B cell (primary cell): ENCODE results near the gene GADL1. TPM values are rescaled to one million over a fixed set of nuclear protein-coding genes. Genes with fewer than 3 reads are reported as not detected.

Experiments used
- ATAC-seq: fragments of 200-7000 bp; cut with Tn5 transposase; one replicate; pipeline ENCODE4 v1.10.0; 2021; ENCODE audit warnings: low read depth, mild to moderate bottlenecking, moderate number of reproducible peaks, moderate library complexity
- CTCF ChIA-PET: fragments of 350-600 bp; sonication (Branson Sonifier 250); formaldehyde crosslinking; loops from one replicate; lab custom pipeline; 2021; ENCODE audit warnings: antibody characterized with exemption, inconsistent platforms; lab: Charles Lee
- POLR2A ChIA-PET: fragments of 350-600 bp; sonication (Branson Sonifier 250); formaldehyde crosslinking; loops from one replicate; lab custom pipeline; 2021; ENCODE audit warnings: antibody characterized with exemption; lab: Charles Lee
- DNase-seq: peaks from one replicate; pipeline ENCODE4 v3.0.0; 2013
- H2AFZ ChIP-seq: 2 replicates; pipeline ENCODE4 v1.6.1; 2012; ENCODE audit warnings: mild to moderate bottlenecking, low read depth, low read length; ENCODE audit not compliant: insufficient read depth, poor library complexity, severe bottlenecking
- H3K27ac ChIP-seq, 2 donors: 1 replicate in 1 of 2; 2 replicates in 1 of 2; pipeline ENCODE4 v1.5.1; 2012 to 2013; ENCODE audit warnings: low read length in 2 of 2, mild to moderate bottlenecking in 2 of 2, moderate library complexity in 1 of 2
- H3K27me3 ChIP-seq, 4 experiments: fragments of 200-600 bp in 1 of 4; sonication (generic) in 1 of 4; replicated peaks in 1 of 4; 1 replicate in 2 of 4; 2 replicates in 2 of 4; pipeline versions ENCODE4 v1.6.1 to v1.7.0; 2013 to 2016; ENCODE audit warnings: low read length in 3 of 4, mild to moderate bottlenecking in 2 of 4, mixed read lengths in 1 of 4, moderate library complexity in 1 of 4; ENCODE audit not compliant: insufficient read depth in 4 of 4, control insufficient read depth in 3 of 4; ENCODE audit errors: control extremely low read depth in 1 of 4
- H3K36me3 ChIP-seq, 2 experiments: replicated peaks in 1 of 2; 1 replicate in 1 of 2; 2 replicates in 1 of 2; pipeline versions ENCODE4 v1.6.1 to v1.7.1; 2013; ENCODE audit warnings: low read length in 1 of 2; ENCODE audit not compliant: insufficient read depth in 2 of 2, control insufficient read depth in 1 of 2; ENCODE audit errors: control extremely low read depth in 1 of 2, extremely low read depth in 1 of 2
- H3K4me1 ChIP-seq, 2 donors: fragments of 200-600 bp in 1 of 2; sonication (generic) in 1 of 2; 1 replicate in 1 of 2; 2 replicates in 1 of 2; pipeline versions ENCODE4 v1.5.1 to v1.6.1; 2013 to 2017; ENCODE audit warnings: low read length in 2 of 2; ENCODE audit not compliant: control insufficient read depth in 2 of 2, insufficient read depth in 2 of 2
- H3K4me2 ChIP-seq: replicated peaks from 2 replicates; pipeline ENCODE3; 2012; ENCODE audit warnings: mild to moderate bottlenecking, low read depth, low read length; ENCODE audit not compliant: poor library complexity, severe bottlenecking
- H3K4me3 ChIP-seq, 5 experiments: fragments of 200-600 bp in 1 of 5; sonication (generic) in 1 of 5; 1 replicate in 3 of 5; 2 replicates in 2 of 5; pipeline versions ENCODE4 v1.5.1 to v1.7.0; 2011 to 2016; ENCODE audit warnings: low read length in 4 of 5, mild to moderate bottlenecking in 4 of 5, low read depth in 2 of 5, control low read depth in 1 of 5, moderate library complexity in 1 of 5; ENCODE audit not compliant: insufficient read depth in 1 of 5; ENCODE audit errors: control extremely low read depth in 1 of 5, extremely low read depth in 1 of 5
- H3K79me2 ChIP-seq: fragments of 200-600 bp; sonication (generic); one replicate; pipeline ENCODE4 v1.6.0; 2016; ENCODE audit warnings: low read length; ENCODE audit not compliant: control insufficient read depth, insufficient read depth
- H3K9ac ChIP-seq: fragments of 200-600 bp; sonication (generic); 2 replicates; pipeline ENCODE4 v1.6.1; 2017; ENCODE audit warnings: mild to moderate bottlenecking, low read length, moderate library complexity
- H3K9me3 ChIP-seq, 3 donors: one replicate each; pipeline versions ENCODE4 v1.6.1 to v1.7.1; 2013; ENCODE audit warnings: low read length in 2 of 3; ENCODE audit not compliant: control insufficient read depth in 2 of 3, insufficient read depth in 1 of 3; ENCODE audit errors: control extremely low read depth in 1 of 3
- H4K20me1 ChIP-seq: 2 replicates; pipeline ENCODE4 v1.6.0; 2012; ENCODE audit warnings: mild to moderate bottlenecking, low read length; ENCODE audit not compliant: insufficient read depth, control insufficient read depth, poor library complexity, severe bottlenecking
- H3K27ac Mint-ChIP-seq: one replicate; pipeline ENCODE4 v1.8.0; 2021; ENCODE audit warnings: mixed read lengths
- H3K27me3 Mint-ChIP-seq: one replicate; pipeline ENCODE4 v1.8.0; 2021; ENCODE audit warnings: mixed read lengths
- H3K4me1 Mint-ChIP-seq: one replicate; pipeline ENCODE4 v1.8.0; 2021; ENCODE audit warnings: mixed read lengths
- H3K4me3 Mint-ChIP-seq: one replicate; pipeline ENCODE4 v1.8.0; 2021; ENCODE audit warnings: mixed read lengths
- H3K9me3 Mint-ChIP-seq: one replicate; pipeline ENCODE4 v1.8.0; 2022; ENCODE audit warnings: mixed read lengths; ENCODE audit not compliant: insufficient read depth
- EZH2 ChIP-seq: IDR thresholded peaks from 2 replicates; pipeline ENCODE4 v1.6.1; 2012; ENCODE audit warnings: borderline replicate concordance, low read depth, mild to moderate bottlenecking, moderate library complexity, low read length; ENCODE audit not compliant: insufficient read depth, poor library complexity, severe bottlenecking
- WGBS: methylation state at CpG from one replicate; pipeline ENCODE4 v1.1.5; 2013; ENCODE audit warnings: missing lambda C conversion rate; ENCODE audit not compliant: insufficient coverage; 5-methylcytosine and 5-hydroxymethylcytosine counted together
- intact Hi-C: fragments of 100-400 bp; cut with micrococcal nuclease; formaldehyde crosslinking; loops from one replicate; pipeline ENCODE4 v1.10.0; 2022
- polyA plus RNA-seq: library from polyadenylated mRNA; depleted of rRNA; stranded (reverse); fragments of >200 nt; gene quantifications from 2 replicates; pipeline ENCODE4 v1.2.3, GENCODE V29; 2012
- total RNA-seq, 2 donors: library from RNA; stranded (reverse); fragments of 120-200 nt in 1 of 2; gene quantifications; 1 replicate in 1 of 2; 2 replicates in 1 of 2; pipeline versions ENCODE4 v1.2.3 to v1.2.4, GENCODE V29; 2013 to 2022
- TF ChIP-seq, protein P1 (sequence below): fragments of 200-600 bp; IDR thresholded peaks from one replicate; pipeline ENCODE4 v1.8.0; 2022; ENCODE audit warnings: antibody characterized with exemption, mild to moderate bottlenecking

Gene GADL1
- total and polyA plus RNA-seq, 2 donors (not counting 1 experiment from before 2014, with no cell fraction given) = not detected

DNA sequence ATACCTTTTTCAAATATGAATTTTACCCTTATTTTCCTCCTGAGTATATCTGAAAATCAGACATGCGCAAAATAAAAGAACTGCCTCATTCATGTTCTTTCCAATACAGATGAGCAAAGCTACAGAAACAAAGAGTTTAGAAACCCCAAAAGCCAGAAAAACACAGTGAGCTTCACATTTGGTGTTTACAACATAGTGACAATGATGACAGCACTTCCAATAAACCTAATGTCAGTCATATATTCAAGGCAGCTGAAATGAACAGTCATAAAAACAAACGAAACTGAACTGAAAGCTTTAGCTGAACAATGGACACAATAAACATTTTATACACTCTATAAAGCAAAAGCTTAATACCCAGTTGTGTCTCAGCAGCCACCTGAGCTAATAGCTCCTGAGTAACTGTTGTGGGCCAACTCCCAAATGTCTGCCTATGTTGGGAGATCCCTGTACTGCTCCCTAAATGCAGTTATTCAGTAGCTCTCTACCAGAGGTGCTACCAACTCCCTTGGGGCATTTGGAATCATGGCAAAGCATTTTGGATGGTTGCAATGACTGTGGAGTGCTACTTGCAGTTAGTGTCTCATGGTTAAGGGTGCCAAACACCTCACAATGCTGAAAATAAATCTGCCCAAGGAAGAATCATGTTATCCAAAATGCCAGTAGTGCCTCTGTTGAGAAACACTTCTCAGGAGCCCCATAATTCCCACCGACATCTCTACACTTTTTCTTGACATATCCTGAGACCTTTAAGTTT, 156.5 kb downstream of the GADL1 start:
- CTCF ChIA-PET = interaction anchor here (1.3 kb wide), 1 partner anchor 539 kb away, joined by 4 read pairs; no protein-coding TSS in a partner anchor
- H3K36me3 ChIP-seq = no peaks in the 10 kb centered on the region
- intact Hi-C loops = no loop called here
- no peak overlapping the region for H2AFZ ChIP-seq
- DNase-seq (no peak), ATAC-seq (no peak)
- no peaks in the 10 kb centered on the region for H3K9me3 ChIP-seq
- Mint-ChIP-seq H3K27me3 (peaks cover 15% of the 10 kb centered on the region), H3K4me1 (peaks cover under 1% of the 10 kb centered on the region), H3K27ac (no peak overlapping the region), H3K4me3 (no peak overlapping the region), H3K9me3 (peaks cover 2% of the 10 kb centered on the region)
- POLR2A ChIA-PET = no interaction called here
- no peaks in the 10 kb centered on the region for H3K27me3 ChIP-seq
- H3K4me1 ChIP-seq = peaks cover 0 to 2% of the 10 kb centered on the region in 2 donors
- no peak overlapping the region for H3K27ac ChIP-seq
- H3K4me2 ChIP-seq = no peak overlapping the region
- no peak overlapping the region for H3K9ac ChIP-seq
- WGBS = 100% methylated on average over 2 of the region's 3 CpGs
- TF ChIP-seq, protein P1, sequence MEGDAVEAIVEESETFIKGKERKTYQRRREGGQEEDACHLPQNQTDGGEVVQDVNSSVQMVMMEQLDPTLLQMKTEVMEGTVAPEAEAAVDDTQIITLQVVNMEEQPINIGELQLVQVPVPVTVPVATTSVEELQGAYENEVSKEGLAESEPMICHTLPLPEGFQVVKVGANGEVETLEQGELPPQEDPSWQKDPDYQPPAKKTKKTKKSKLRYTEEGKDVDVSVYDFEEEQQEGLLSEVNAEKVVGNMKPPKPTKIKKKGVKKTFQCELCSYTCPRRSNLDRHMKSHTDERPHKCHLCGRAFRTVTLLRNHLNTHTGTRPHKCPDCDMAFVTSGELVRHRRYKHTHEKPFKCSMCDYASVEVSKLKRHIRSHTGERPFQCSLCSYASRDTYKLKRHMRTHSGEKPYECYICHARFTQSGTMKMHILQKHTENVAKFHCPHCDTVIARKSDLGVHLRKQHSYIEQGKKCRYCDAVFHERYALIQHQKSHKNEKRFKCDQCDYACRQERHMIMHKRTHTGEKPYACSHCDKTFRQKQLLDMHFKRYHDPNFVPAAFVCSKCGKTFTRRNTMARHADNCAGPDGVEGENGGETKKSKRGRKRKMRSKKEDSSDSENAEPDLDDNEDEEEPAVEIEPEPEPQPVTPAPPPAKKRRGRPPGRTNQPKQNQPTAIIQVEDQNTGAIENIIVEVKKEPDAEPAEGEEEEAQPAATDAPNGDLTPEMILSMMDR = no peak
- TF ChIP-seq EZH2 = no peak
- no peak overlapping the region for H3K4me3 ChIP-seq
- H4K20me1 ChIP-seq = no peaks in the 10 kb centered on the region
- H3K79me2 ChIP-seq = no peaks in the 10 kb centered on the region

- Mint-ChIP-seq H3K27me3 (peaks cover 19% of the 10 kb centered on the region), H3K4me3 (no peak overlapping the region), H3K4me1 (no peaks in the 10 kb centered on the region), H3K9me3 (peaks cover 2% of the 10 kb centered on the region), H3K27ac (no peak overlapping the region)
- DNase-seq (no peak), ATAC-seq (no peak)
- Histone ChIP-seq H3K79me2 (no peaks in the 10 kb centered on the region), H3K9me3 (no peaks in the 10 kb centered on the region), H3K4me1 (no peaks in the 10 kb centered on the region), H3K27me3 (no peaks in the 10 kb centered on the region), H3K9ac (no peak overlapping the region), H3K36me3 (no peaks in the 10 kb centered on the region), H4K20me1 (no peaks in the 10 kb centered on the region), H3K27ac (no peak overlapping the region), H3K4me3 (no peak overlapping the region), H3K4me2 (no peak overlapping the region), H2AFZ (no peak overlapping the region)
- WGBS = 75% methylated on average over 2 of the region's 2 CpGs
- CTCF ChIA-PET = interaction anchor here (0.7 to 1.4 kb wide), 2 partner anchors 386 to 692 kb away, joined by 3 to 4 read pairs; no protein-coding TSS in a partner anchor
- no peak for TF ChIP-seq EZH2
- TF ChIP-seq, protein P1 = no peak
- intact Hi-C loops = no loop called here
- POLR2A ChIA-PET = no interaction called here
These were observed 160.8 kb downstream of the GADL1 start for GRCh38 chr3:30733696-30734095.
